K562 (cell line): ENCODE data around the gene EZH1. TPM values are rescaled to one million over a fixed set of nuclear protein-coding genes. Genes with fewer than 3 reads are reported as not detected.

Experiments
- ATAC-seq: fragments of 200-7000 bp; cut with Tn5 transposase; 3 replicates; pipeline ENCODE4 v1.9.1; 2020; ENCODE audit warnings: moderate library complexity
- BruUV-seq: library from RNA; stranded (reverse); fragments of 400-500 nt; replicated peaks from 2 replicates; lab custom pipeline; 2021; lab: Mats Ljungman, UMichigan
- CTCF ChIA-PET: fragments of 300-600 bp; formaldehyde crosslinking; extraction: SDS; loops from one replicate; lab custom pipeline; 2021; ENCODE audit warnings: low intra/inter-chr PET ratio; lab: Yijun Ruan, JAX
- POLR2A ChIA-PET: fragments of 300-600, 350-650 bp; sonication (Branson Sonifier 250); formaldehyde crosslinking; extraction: SDS; loops from one replicate; lab custom pipeline; 2021; ENCODE audit warnings: antibody characterized with exemption, inconsistent platforms; lab: Yijun Ruan, JAX
- DNase-seq, 4 experiments: peaks; one replicate each; pipeline versions ENCODE4 v3.0.0 to v3.0.0-alpha.2; 2011 to 2018; ENCODE audit warnings: low spot score in 3 of 4, mixed read lengths in 3 of 4; ENCODE audit errors: extremely low read depth in 1 of 4
- FAIRE-seq: peaks from 2 replicates; lab custom pipeline; 2011; peaks lifted over from hg19 to GRCh38; lab: Jason Lieb, UNC
- H2AFZ ChIP-seq: 2 replicates; pipeline ENCODE4 v1.6.0; 2011; ENCODE audit warnings: low read depth, low read length, control low read depth, inconsistent platforms
- H3K27ac ChIP-seq: fragments of 200-600 bp; 3 replicates; pipeline ENCODE4 v1.8.0; 2011; ENCODE audit warnings: low read depth, mild to moderate bottlenecking, control low read depth, inconsistent platforms, low read length, moderate library complexity, mixed read lengths; ENCODE audit errors: extremely low read depth
- H3K27me3 ChIP-seq, 2 experiments: fragments of 300-600 bp in 1 of 2; 2 replicates in 1 of 2; 3 replicates in 1 of 2; pipeline versions ENCODE4 v1.6.0 to v1.8.0; 2011; ENCODE audit warnings: inconsistent platforms in 2 of 2, low read length in 2 of 2, mild to moderate bottlenecking in 1 of 2, mixed read lengths in 1 of 2, moderate library complexity in 1 of 2; ENCODE audit not compliant: control insufficient read depth in 2 of 2, insufficient read depth in 2 of 2
- H3K36me3 ChIP-seq: fragments of 300-600 bp; 3 replicates; pipeline ENCODE4 v1.8.0; 2011; ENCODE audit warnings: mild to moderate bottlenecking, low read length, inconsistent platforms; ENCODE audit not compliant: control insufficient read depth, insufficient read depth
- H3K4me1 ChIP-seq, 2 experiments: fragments of 200-600 bp in 1 of 2; replicated peaks in 1 of 2; 2 replicates in 1 of 2; 3 replicates in 1 of 2; pipeline versions ENCODE4 v1.5.1 to v1.8.0; 2011; ENCODE audit warnings: inconsistent platforms in 2 of 2, low read length in 2 of 2, mild to moderate bottlenecking in 1 of 2, mixed read lengths in 1 of 2, moderate library complexity in 1 of 2; ENCODE audit not compliant: control insufficient read depth in 2 of 2, insufficient read depth in 2 of 2
- H3K4me2 ChIP-seq: 2 replicates; pipeline ENCODE4 v1.6.1; 2011; ENCODE audit warnings: low read length, control low read depth, inconsistent platforms, mixed read lengths; ENCODE audit not compliant: insufficient read depth
- H3K4me3 ChIP-seq: fragments of 200-600 bp; sonication (generic), shearing (Covaris generic); 2 replicates; pipeline ENCODE4 v1.5.1; 2016; ENCODE audit warnings: control low read depth, inconsistent platforms
- H3K79me2 ChIP-seq: fragments of 200-600 bp; 3 replicates; pipeline ENCODE4 v1.8.0; 2011; ENCODE audit warnings: low read length, inconsistent platforms; ENCODE audit not compliant: control insufficient read depth, insufficient read depth
- H3K9ac ChIP-seq, 2 experiments: 2 replicates each; pipeline versions ENCODE4 v1.6.0 to v1.6.1; 2011; ENCODE audit warnings: low read depth in 2 of 2, low read length in 2 of 2, control low read depth in 1 of 2, inconsistent platforms in 1 of 2, mild to moderate bottlenecking in 1 of 2, mixed read lengths in 1 of 2; ENCODE audit not compliant: insufficient read depth in 1 of 2
- H3K9me1 ChIP-seq: one replicate; pipeline ENCODE4 v1.6.0; 2011; ENCODE audit warnings: inconsistent platforms, mild to moderate bottlenecking, low read length, moderate library complexity; ENCODE audit not compliant: control insufficient read depth, insufficient read depth
- H3K9me3 ChIP-seq: replicated peaks from 2 replicates; pipeline ENCODE4 v1.5.1; 2011; ENCODE audit warnings: low read depth, low read length, inconsistent platforms; ENCODE audit not compliant: control insufficient read depth, insufficient read depth
- H4K20me1 ChIP-seq: replicated peaks from 2 replicates; pipeline ENCODE4 v1.6.1; 2011; ENCODE audit warnings: low read length, inconsistent platforms, mixed read lengths; ENCODE audit not compliant: control insufficient read depth, insufficient read depth
- HMBOX1 ChIP-seq: sonication (generic); IDR thresholded peaks from 2 replicates; pipeline ENCODE4 v1.6.1; 2016
- ILF3 ChIP-seq: fragments of 450-650 bp; IDR thresholded peaks from 2 replicates; pipeline ENCODE4 v1.6.1; 2018; ENCODE audit warnings: antibody characterized with exemption, mild to moderate bottlenecking, moderate library complexity, borderline replicate concordance
- POLR2A ChIP-seq: fragments of 450-650 bp; conservative IDR thresholded peaks from 2 replicates; pipeline ENCODE4 v1.6.1; 2016
- TCF3 ChIP-seq: sonication (generic); formaldehyde crosslinking; IDR thresholded peaks from 2 replicates; pipeline ENCODE4 v1.4.0; 2020; ENCODE audit warnings: mild to moderate bottlenecking, missing genetic modification reagents
- ZKSCAN1 ChIP-seq: fragments of 150-350 bp; IDR thresholded peaks from 2 replicates; pipeline ENCODE4 v1.6.1; 2016; ENCODE audit warnings: low read depth, low read length
- ZNF384 ChIP-seq: IDR thresholded peaks from 2 replicates; pipeline ENCODE4 v1.6.1; 2012; ENCODE audit warnings: low read depth, low read length, improper control_type of control experiment
- WGBS: fragments of 100-300 bp; shearing (Covaris generic); methylation state at CpG from one replicate; pipeline ENCODE4 v1.1.6; 2016; ENCODE audit warnings: low coverage, mixed read lengths; ENCODE audit not compliant: insufficient coverage; ENCODE audit errors: missing lambda C conversion rate; 5-methylcytosine and 5-hydroxymethylcytosine counted together
- in situ Hi-C: fragments of 300-500 bp; cut with MboI; formaldehyde crosslinking; loops from 4 replicates; pipeline ENCODE4 v1.15.0; 2018; ENCODE audit warnings: inconsistent platforms, mixed read lengths
- intact Hi-C: fragments of 100-400 bp; cut with micrococcal nuclease; formaldehyde crosslinking; loops from 2 replicates; pipeline ENCODE4 v1.14.2; 2022
- polyA plus RNA-seq, 8 experiments: library from polyadenylated mRNA; depleted of rRNA in 4 of 8; stranded (reverse) in 5 of 8; unstranded in 3 of 8; fragments of >200 nt; fragmentation: Nextera tagmentation in 2 of 8; fragmentation: Illumina TruSeq in 1 of 8; extraction: Ambion mirVana in 2 of 8; extraction: Trizol in 1 of 8; gene quantifications; 2 replicates each; pipeline versions ENCODE4 v1.2.1 to v1.2.3, GENCODE V29; 2011 to 2014; ENCODE audit warnings: inconsistent platforms in 1 of 8, missing spikeins in 1 of 8
- total RNA-seq, 7 experiments: library from RNA; depleted of rRNA in 6 of 7; stranded (reverse); fragments of >200 nt in 6 of 7; fragmentation: Illumina TruSeq in 2 of 7; extraction: Trizol in 2 of 7; gene quantifications; 2 replicates each; pipeline versions ENCODE4 v1.2.1 to v1.2.3, GENCODE V29; 2011 to 2021; ENCODE audit warnings: low replicate concordance in 1 of 7

The EZH1 gene
- total and polyA plus RNA-seq, 9 of the 15 experiments (the other 6 are each of a cell fraction or from before 2014, with no cell fraction given), result 8.6 to 40.8 (median 22.9) TPM

DNA sequence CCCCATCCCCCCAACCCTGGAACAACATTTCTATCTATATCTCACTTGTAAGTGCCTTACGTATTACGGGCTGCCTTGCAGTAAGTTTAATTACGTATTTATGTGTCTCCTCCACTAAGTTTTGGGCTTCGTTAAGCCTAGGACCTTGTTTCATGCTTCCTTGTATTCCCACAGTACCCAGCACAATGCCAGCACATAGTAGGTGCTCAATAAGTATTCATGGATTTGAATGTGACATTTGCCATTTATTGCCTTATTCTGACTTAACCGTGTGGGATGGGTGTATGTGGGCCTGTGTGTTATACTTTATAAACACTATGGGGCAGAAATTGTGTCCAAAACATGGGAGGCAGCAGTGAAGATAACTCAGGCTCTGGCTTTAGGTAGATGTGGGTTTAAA, 47.7 kb upstream of the EZH1 start:
- ChIA-PET POLR2A (interaction anchor here (0.9 kb wide), 1 partner anchor 19 kb away, joined by 3 read pairs; no protein-coding TSS in a partner anchor), CTCF (no interaction called here)
- Histone ChIP-seq H4K20me1 (no peaks in the 10 kb centered on the region), H3K27ac (peak overlapping the region; percentile 11; the same call in 1 of the 3 replicates), H3K36me3 (peaks cover 62% of the 10 kb centered on the region), H3K9me3 (no peaks in the 10 kb centered on the region), H3K27me3 (no peaks in the 10 kb centered on the region), H3K9ac (no peak overlapping the region), H3K4me2 (no peak overlapping the region), H3K79me2 (peaks cover 8% of the 10 kb centered on the region), H3K4me1 (peaks cover 10 to 27% of the 10 kb centered on the region in 2 experiments), H3K4me3 (no peak overlapping the region), H3K9me1 (no peaks in the 10 kb centered on the region), H2AFZ (no peak overlapping the region)
- TF ChIP-seq HMBOX1 (0 out of 2 replicates have a peak, but pooled peaks have one; percentile 15), ZKSCAN1 (peak; percentile 92), ILF3 (no peak), TCF3 (CRISPR knock-in tag) (0 out of 2 replicates have a peak, but pooled peaks have one; percentile 10)
- in situ Hi-C loops, result no loop called here
- intact Hi-C loops, result no loop called here
- WGBS, result 58% methylated on average over 5 of the region's 5 CpGs
- DNase-seq (no peak), ATAC-seq (no peak), FAIRE-seq (no peak)
- BruUV-seq, result no TSS peak

- no peak overlapping the region for H2AFZ ChIP-seq
- peaks cover 62% of the 10 kb centered on the region for H3K36me3 ChIP-seq
- H3K4me1 ChIP-seq, result peaks cover 4 to 30% of the 10 kb centered on the region in 2 experiments; a peak in 3 of 5 replicates
- H4K20me1 ChIP-seq, result no peaks in the 10 kb centered on the region
- H3K9me1 ChIP-seq, result no peaks in the 10 kb centered on the region
- in situ Hi-C loops (no loop called here), intact Hi-C loops (no loop called here)
- FAIRE-seq, result peak; percentile 26
- 0 out of 3 replicates have a peak, but pooled peaks cover 2% of the 10 kb centered on the region for H3K79me2 ChIP-seq
- no peak overlapping the region for H3K27ac ChIP-seq
- BruUV-seq, result no TSS peak
- TF ChIP-seq POLR2A (0 out of 2 replicates have a peak, but pooled peaks have one; percentile 7), ZNF384 (no peak)
- H3K27me3 ChIP-seq, result no peaks in the 10 kb centered on the region
- ATAC-seq, result no peak
- 86% methylated on average over 2 of the region's 2 CpGs for WGBS
- H3K9me3 ChIP-seq, result no peaks in the 10 kb centered on the region
- DNase-seq, result no peak
- ChIA-PET POLR2A (interaction anchor here (0.9 to 1.3 kb wide), 2 partner anchors 12 to 20 kb away, joined by 3 to 4 read pairs; partner anchors contain the start of gene WNK4), CTCF (no interaction called here)
- no peak overlapping the region for H3K4me3 ChIP-seq
- H3K4me2 ChIP-seq, result no peak overlapping the region
- H3K9ac ChIP-seq, result no peak overlapping the region
Observed at GRCh38 chr17:42791948-42792347, 47.1 kb upstream of the EZH1 start.
